K562 treated with DMSO at 1 percent for 4 hours (cell line): ENCODE results near the gene NBEAL1. TPM values are rescaled to one million over a fixed set of nuclear protein-coding genes. Genes with fewer than 3 reads are reported as not detected.

Source experiments
- total RNA-seq: library from RNA; unstranded; fragments of 300-600 nt; gene quantifications from 2 replicates; pipeline ENCODE4 v1.2.3, GENCODE V29; 2022; ENCODE audit not compliant: insufficient read depth

NBEAL1 gene
- 3.8 and 4.0 TPM in 2 replicates for total RNA-seq

DNA sequence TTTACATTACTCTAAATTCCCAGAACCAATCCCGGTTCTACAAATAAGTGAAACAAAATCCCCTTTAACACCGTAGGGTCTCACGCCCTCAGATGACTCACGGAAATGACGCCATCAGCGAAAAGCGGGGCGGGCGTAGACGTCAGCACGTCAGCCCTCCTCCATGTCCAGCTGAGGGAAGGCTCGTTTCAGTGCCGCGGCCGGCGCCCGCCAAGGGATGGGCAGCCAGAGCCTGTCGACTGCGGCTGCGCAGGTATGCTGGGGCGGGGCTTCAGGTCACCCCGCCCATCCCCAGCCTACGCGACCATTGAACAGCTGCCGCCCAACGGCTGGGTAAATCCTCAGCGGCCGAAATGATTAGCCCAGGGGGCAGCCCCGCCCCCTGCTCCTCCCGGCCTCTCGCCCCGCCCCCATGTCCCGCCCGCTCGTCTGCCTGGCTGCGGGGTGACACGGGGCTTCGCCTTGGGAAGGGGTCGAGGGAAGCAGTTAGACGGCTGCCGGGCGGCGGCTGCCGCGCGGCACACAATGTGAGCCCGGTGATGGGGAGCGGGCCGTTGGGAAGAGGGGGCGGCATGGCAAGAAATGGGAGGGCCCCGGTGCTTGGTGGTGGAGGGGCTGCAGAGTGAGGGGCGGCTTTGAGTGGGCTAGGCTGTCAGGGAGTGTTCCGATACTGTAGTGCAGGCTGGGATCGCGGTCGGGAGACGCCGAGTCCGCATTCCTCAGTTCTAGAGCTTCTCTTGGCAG, at the start of gene NBEAL1:
NBEAL1 (plus strand) TSS at position 420 of the 744 bp plus-strand sequence. CDS start 1,510 bp downstream, outside the sequence.

GRCh38 chr2:203238704-203239526, 224.2 kb downstream of the NBEAL1 start, which contains the start of gene CYP20A1:
CYP20A1 (plus strand) TSS chr2:203239018; CDS start chr2:203239063, 45 bp downstream.

Other genes with a start within 250 kb of the NBEAL1 start
- gene ICA1L, start 143.1 kb upstream of the NBEAL1 start, total RNA-seq = 0.11 and 0.54 TPM in 2 replicates
- 7.7 and 16.6 TPM in 2 replicates for gene WDR12, start 103.2 kb upstream of the NBEAL1 start, total RNA-seq
- gene CARF, start 102.6 kb upstream of the NBEAL1 start, total RNA-seq = 0.79 and 2.2 TPM in 2 replicates
- gene CYP20A1, start 224.1 kb downstream of the NBEAL1 start, total RNA-seq = 4.9 and 5.1 TPM in 2 replicates